ENCODE results near the gene ELOB. TPM values are rescaled to one million over a fixed set of nuclear protein-coding genes. Genes with fewer than 3 reads are reported as not detected.

Gene ELOB
- total RNA-seq, 2 donors from 2014 or later = 269 to 518 TPM

DNA sequence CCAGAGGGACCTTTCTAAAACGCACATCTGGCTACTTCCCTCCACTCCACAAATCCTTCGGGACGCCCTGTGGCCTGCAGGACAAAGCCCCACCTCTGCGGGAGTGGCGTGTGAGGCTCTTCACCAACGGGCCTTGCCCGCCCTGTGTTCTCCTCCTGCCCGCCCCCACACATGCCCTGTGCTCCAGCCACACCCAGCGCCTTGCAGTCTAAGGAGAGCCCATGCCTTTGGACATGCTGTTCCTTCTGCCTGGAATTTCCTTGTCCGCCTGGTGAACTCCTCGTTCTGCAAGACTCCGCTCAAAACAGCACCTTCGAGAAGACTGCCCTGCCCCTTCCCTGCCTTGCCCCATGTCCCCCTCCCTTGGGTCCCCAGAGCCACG lies 7.4 kb downstream of the ELOB start:
- Histone ChIP-seq H3K9me3 (no peaks in the 10 kb centered on the region), H3K27me3 (replicated peaks; ENCODE audit: insufficient read depth) (no peaks in the 10 kb centered on the region), H3K27ac (no peak overlapping the region), H3K4me1 (ENCODE audit: control insufficient read depth in 1 of 2, low read depth in 2 of 2) (no peaks in the 10 kb centered on the region), H3K36me3 (peaks cover 77% of the 10 kb centered on the region), H3K4me3 (no peak overlapping the region)
- no peak for ATAC-seq (ENCODE audit: insufficient number of reproducible peaks, low FRiP score, low read depth)
- TF ChIP-seq, protein P1, sequence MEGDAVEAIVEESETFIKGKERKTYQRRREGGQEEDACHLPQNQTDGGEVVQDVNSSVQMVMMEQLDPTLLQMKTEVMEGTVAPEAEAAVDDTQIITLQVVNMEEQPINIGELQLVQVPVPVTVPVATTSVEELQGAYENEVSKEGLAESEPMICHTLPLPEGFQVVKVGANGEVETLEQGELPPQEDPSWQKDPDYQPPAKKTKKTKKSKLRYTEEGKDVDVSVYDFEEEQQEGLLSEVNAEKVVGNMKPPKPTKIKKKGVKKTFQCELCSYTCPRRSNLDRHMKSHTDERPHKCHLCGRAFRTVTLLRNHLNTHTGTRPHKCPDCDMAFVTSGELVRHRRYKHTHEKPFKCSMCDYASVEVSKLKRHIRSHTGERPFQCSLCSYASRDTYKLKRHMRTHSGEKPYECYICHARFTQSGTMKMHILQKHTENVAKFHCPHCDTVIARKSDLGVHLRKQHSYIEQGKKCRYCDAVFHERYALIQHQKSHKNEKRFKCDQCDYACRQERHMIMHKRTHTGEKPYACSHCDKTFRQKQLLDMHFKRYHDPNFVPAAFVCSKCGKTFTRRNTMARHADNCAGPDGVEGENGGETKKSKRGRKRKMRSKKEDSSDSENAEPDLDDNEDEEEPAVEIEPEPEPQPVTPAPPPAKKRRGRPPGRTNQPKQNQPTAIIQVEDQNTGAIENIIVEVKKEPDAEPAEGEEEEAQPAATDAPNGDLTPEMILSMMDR (IDR thresholded peaks at IDR 0.05) = no peak
- DNase-seq (ENCODE audit: low spot score) = no peak

DNA sequence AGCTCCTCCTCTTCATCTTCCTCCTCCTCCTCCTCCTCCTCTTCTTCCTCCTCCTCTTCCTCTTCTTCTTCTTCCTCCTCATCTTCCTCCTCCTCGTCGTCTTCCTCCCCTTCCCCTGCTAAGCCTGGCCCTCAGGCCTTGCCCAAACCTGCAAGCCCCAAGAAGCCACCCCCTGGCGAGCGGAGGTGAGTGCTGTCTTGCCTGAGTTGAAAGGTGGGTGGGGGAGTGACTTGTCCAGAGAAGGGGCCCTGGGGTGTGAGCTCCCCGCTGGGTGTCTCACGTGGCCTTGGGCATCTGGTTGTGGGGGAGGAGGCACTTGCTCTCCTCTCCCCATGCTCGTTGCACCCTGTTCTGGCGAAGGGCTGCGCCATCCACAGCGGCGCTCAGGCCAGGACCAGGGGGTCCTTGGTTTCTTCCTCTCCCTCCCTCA lies 8.0 kb downstream of the ELOB start:
- H3K36me3 ChIP-seq = peaks cover 79% of the 10 kb centered on the region
- ATAC-seq (ENCODE audit: insufficient number of reproducible peaks, low FRiP score, low read depth) (no peak), DNase-seq (ENCODE audit: low spot score) (no peak)
- H3K9me3 ChIP-seq = no peaks in the 10 kb centered on the region
- TF ChIP-seq, protein P1 (IDR thresholded peaks at IDR 0.05) = no peak
- no peak overlapping the region for H3K4me3 ChIP-seq
- H3K27ac ChIP-seq = no peak overlapping the region
- no peaks in the 10 kb centered on the region for H3K4me1 ChIP-seq (ENCODE audit: control insufficient read depth in 1 of 2, low read depth in 2 of 2)
- H3K27me3 ChIP-seq (replicated peaks; ENCODE audit: insufficient read depth) = no peaks in the 10 kb centered on the region

DNA sequence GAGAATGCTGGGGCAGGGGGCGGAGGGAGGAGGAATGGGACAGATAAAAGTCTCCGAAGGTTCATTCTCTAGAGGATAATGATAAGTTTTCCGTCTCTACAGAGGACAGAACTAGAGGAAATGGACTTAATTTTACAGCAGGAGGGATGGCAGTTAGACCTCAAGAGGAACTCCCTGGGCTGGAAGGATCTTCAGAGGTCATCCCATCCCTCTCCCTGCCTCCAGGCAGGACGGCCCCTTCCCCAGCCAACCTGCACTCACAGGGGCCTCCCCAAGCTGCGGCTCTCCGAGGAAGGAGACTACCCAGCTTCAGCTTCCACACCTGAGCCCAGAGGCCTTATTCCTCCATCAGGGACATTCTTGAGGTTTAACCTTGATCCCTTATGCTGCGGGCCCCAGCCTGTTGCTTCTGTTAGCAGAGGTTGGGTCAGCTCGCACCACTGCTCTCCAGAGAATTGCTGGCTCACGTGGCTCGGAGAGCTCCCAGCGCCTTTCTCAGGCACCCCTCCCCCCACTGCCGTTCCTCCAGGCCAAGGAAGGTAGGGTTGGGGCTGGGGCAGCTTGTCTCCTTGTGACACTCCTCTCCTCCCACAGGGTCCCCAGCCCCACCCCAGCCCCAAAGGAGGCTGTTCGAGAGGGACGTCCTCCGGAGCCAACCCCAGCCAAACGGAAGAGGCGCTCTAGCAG lies 8.5 kb downstream of the ELOB start:
- Histone ChIP-seq H3K27me3 (replicated peaks; ENCODE audit: insufficient read depth) (no peaks in the 10 kb centered on the region), H3K9me3 (no peaks in the 10 kb centered on the region), H3K27ac (no peak overlapping the region), H3K4me1 (ENCODE audit: control insufficient read depth in 1 of 2, low read depth in 2 of 2) (no peaks in the 10 kb centered on the region), H3K36me3 (peaks cover 79% of the 10 kb centered on the region), H3K4me3 (no peak overlapping the region)
- ATAC-seq (ENCODE audit: insufficient number of reproducible peaks, low FRiP score, low read depth) (no peak), DNase-seq (ENCODE audit: low spot score) (no peak)
- TF ChIP-seq, protein P1 (IDR thresholded peaks at IDR 0.05) = no peak

DNA sequence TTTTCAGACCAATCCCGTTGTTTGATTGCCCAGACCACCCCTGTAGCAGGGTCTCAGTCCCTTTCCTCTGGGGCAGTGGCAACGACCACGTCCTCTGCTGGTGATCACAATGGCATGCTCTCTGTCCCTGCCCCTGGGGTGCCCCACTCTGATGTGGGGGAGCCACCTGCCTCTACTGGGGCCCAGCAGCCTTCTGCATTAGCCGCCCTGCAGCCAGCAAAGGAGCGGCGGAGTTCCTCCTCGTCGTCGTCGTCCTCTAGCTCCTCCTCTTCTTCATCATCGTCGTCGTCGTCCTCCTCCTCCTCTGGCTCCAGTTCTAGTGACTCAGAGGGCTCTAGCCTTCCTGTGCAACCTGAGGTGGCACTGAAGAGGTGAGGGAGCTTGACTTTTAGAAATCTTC lies 9.2 kb downstream of the ELOB start:
- H3K36me3 ChIP-seq = peaks cover 82% of the 10 kb centered on the region
- H3K27me3 ChIP-seq (replicated peaks; ENCODE audit: insufficient read depth) = no peaks in the 10 kb centered on the region
- TF ChIP-seq, protein P1 (IDR thresholded peaks at IDR 0.05) = no peak
- no peak overlapping the region for H3K27ac ChIP-seq
- H3K9me3 ChIP-seq = no peaks in the 10 kb centered on the region
- DNase-seq (ENCODE audit: low spot score) = no peak
- no peak for ATAC-seq (ENCODE audit: insufficient number of reproducible peaks, low FRiP score, low read depth)
- no peaks in the 10 kb centered on the region for H3K4me1 ChIP-seq (ENCODE audit: control insufficient read depth in 1 of 2, low read depth in 2 of 2)
- H3K4me3 ChIP-seq = no peak overlapping the region

DNA sequence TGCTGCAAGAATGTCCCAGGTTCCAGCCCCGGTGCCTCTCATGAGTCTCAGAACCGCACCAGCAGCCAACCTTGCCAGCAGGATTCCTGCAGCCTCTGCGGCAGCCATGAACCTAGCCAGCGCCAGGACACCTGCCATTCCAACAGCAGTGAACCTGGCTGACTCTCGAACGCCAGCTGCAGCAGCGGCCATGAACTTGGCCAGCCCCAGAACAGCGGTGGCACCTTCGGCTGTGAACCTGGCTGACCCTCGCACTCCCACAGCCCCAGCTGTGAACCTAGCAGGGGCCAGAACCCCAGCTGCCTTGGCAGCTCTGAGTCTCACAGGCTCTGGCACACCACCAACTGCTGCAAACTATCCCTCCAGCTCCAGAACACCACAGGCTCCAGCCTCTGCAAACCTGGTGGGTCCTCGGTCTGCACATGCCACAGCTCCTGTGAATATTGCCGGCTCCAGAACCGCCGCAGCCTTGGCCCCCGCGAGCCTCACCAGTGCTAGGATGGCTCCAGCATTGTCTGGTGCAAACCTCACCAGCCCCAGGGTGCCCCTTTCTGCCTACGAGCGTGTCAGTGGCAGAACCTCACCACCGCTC lies 9.8 kb downstream of the ELOB start:
- H3K4me3 ChIP-seq = no peak overlapping the region
- ATAC-seq (ENCODE audit: insufficient number of reproducible peaks, low FRiP score, low read depth) (no peak), DNase-seq (ENCODE audit: low spot score) (no peak)
- no peak overlapping the region for H3K27ac ChIP-seq
- no peaks in the 10 kb centered on the region for H3K4me1 ChIP-seq (ENCODE audit: control insufficient read depth in 1 of 2, low read depth in 2 of 2)
- H3K27me3 ChIP-seq (replicated peaks; ENCODE audit: insufficient read depth) = no peaks in the 10 kb centered on the region
- no peaks in the 10 kb centered on the region for H3K9me3 ChIP-seq
- TF ChIP-seq, protein P1 (IDR thresholded peaks at IDR 0.05) = no peak
- peaks cover 89% of the 10 kb centered on the region for H3K36me3 ChIP-seq
